AML-193 (cell line): ENCODE data around the gene TMEM31.
A peak's percentile ranks its signal among the peaks of the same experiment; 100 is the strongest.

Experiments
- DNase-seq, 2 experiments: peaks; one replicate each; lab custom pipeline; 2025; lab: John Stamatoyannopoulos, UW

Gene TMEM31

GRCh38 chrX:103710609-103711008 is at the start of gene TMEM31:
Gene TMEM31 (plus strand): TSS chrX:103710909. CDS start chrX:103712259, 1,350 bp downstream.
- no peak for DNase-seq

- no peak for DNase-seq
These were observed 46.5 kb upstream of the TMEM31 start for GRCh38 chrX:103663981-103664762.

GRCh38 chrX:103666202-103667107 is 44.3 kb upstream of the TMEM31 start:
- no peak for DNase-seq

- no peak for DNase-seq
These were observed 41.0 kb upstream of the TMEM31 start for GRCh38 chrX:103669745-103670144.

- no peak for DNase-seq
These were observed 35.9 kb upstream of the TMEM31 start for GRCh38 chrX:103674531-103675454.

GRCh38 chrX:103678199-103678993 is 32.3 kb upstream of the TMEM31 start:
- DNase-seq = no peak

DNA sequence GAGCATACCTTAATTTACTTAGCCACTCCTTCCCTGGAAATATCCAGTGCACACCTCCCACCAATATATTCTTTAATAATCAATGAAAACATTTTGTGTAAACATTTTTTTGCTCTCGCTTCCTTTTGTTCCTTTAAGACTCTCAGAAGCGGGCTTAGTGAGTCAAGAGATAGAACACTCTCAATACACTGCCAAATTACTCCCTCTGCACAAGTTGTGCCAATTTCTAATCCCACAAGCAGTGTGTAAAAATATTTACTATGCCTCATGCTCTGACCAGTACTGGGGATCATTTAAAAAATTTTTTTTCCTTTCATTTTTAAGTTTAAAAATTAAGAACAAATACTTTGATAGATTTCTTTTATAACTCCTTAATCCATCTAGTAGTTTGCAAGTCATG is 29.3 kb upstream of the TMEM31 start:
- no peak for DNase-seq

GRCh38 chrX:103685396-103685795 is 25.3 kb upstream of the TMEM31 start:
- DNase-seq = no peak

DNA sequence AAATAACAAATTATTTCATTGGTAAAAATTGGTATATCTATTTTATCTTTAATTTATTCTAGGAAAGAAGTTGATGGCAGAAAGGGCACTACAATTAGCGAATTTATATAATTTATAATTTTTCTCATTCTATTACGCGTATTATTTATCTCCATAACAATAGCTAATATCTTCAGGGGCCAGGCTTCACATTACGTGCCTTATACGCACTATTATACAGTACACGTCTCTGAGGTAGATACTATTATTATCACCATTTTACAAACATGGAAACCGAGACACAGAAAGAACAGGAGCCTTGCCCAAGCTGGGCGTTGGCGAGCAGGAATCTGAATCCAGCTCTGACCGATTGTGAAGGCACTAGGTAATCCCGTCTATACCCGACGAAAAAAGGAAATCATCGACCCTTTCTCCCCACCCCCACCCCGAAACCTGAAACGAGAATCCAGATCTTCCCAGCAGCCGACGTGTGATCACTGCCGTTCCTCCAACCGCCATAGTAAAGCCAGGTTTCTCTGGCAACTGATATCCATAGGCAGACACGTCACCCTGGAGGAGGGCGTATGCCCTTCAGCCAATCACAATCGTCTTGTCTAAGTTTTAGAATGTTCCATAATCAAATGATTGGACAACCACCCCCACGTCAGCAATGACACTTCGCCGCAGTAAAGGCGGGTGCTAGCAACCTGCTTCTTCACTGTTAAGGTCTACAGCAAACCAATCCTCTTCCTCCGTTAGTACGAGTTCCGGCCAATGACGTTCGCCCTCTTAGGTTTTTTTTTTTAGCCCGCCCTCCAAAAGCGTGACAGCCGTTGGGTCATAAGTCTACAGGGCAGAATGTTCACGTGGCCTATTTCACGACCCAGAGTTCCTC is 24.3 kb upstream of the TMEM31 start, which contains the start of gene MORF4L2:
MORF4L2 (minus strand) TSS at position 501 of the 874 bp plus-strand sequence. CDS start 9,672 bp downstream, outside the sequence.
- DNase-seq = peak; percentile 83 to 92

GRCh38 chrX:103687073-103687695 is 23.5 kb upstream of the TMEM31 start:
- DNase-seq = peak; percentile 48 to 92

GRCh38 chrX:103687696-103688201 is 23.0 kb upstream of the TMEM31 start:
- peak; percentile 21 to 35 for DNase-seq

DNA sequence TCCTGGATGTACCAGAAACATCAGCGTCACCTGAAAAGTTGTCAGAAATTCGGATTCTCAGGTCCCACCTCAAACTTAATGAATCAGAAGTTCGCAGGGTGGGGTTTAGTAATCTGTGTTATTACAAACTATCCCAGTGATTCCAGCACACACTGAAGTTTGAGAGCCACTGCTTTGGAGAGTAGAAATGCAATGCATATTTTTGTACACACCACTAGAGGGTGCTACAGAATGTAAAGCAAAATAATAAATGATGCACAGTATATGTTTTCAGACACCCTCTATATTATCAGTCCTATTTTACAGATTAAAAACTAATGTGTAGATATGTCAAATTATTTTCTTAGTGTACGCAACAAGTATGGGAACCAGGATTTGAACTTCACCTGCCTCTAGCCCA is 21.8 kb upstream of the TMEM31 start:
- DNase-seq = peak; percentile 30 to 48

- no peak for DNase-seq
These were observed 19.6 kb upstream of the TMEM31 start for GRCh38 chrX:103691059-103691458.

- DNase-seq = no peak
These were observed 13.0 kb upstream of the TMEM31 start for GRCh38 chrX:103697687-103698086.

- DNase-seq = no peak
These were observed 11.5 kb upstream of the TMEM31 start for GRCh38 chrX:103699243-103699642.

DNA sequence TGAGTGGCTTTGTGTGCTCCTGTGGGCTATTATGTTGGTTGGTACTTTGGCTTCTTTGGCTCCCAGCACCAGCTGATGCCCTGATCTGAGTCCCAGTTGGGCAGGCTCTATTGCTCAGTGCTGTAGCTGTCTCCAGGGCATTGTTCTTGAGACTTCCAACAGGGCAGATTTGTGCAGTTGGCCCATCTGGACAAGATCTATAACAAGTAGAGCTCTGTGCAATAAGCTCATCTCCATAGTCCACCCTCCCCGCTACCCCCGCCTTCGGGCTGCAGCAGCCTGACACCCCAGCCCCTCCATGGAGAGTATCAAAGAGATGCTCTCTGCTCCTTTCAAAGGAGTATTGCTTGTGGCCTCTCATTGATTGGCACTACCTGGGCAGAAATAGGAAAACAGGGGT is 5.8 kb upstream of the TMEM31 start:
- no peak for DNase-seq

GRCh38 chrX:103716962-103717361 is 6.3 kb downstream of the TMEM31 start:
- no peak for DNase-seq

DNA sequence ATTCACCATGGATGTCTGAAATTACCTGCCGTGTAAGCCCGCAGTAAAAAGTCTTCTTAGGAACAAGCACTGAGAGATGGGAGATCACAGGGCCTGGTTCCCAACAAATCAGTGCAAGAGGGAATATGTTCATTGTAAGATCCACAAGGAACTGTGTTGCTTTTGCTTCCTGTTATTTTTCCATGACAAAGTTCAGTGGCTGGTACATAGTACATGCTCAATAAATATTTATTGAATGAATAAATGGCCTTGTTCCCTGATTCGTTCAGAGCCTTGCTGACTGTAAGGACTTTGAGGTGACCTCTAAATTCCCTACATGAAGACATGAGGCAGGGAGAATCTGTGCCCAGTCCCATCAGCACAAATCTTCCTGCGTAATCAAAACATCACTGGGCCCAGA is 7.4 kb downstream of the TMEM31 start:
- no peak for DNase-seq

GRCh38 chrX:103722505-103722904 is 11.8 kb downstream of the TMEM31 start:
- no peak for DNase-seq
